Activated T-helper 1 cell treated with anti-CD3 and anti-CD28 coated beads, Interleukin-2, amount 50 U/mL, for 16 hours (primary cell): ENCODE data around the gene ALDH1L1.

Experiments
- DNase-seq, 2 donors: peaks; one replicate each; pipeline ENCODE4 v3.0.0-alpha.2; 2020; ENCODE audit warnings: low read depth in 1 of 2, low spot score in 1 of 2

Gene ALDH1L1

GRCh38 chr3:126180477-126181397 lies at the start of gene ALDH1L1:
Gene ALDH1L1 (minus strand): TSS chr3:126180586. CDS start chr3:126160979, 19,607 bp downstream.
- no peak for DNase-seq

- DNase-seq, result no peak
Measured at GRCh38 chr3:126226374-126226773, 46.0 kb upstream of the ALDH1L1 start.

- DNase-seq, result no peak
Measured at GRCh38 chr3:126216416-126216815, 36.0 kb upstream of the ALDH1L1 start.

GRCh38 chr3:126213379-126214028 lies 33.1 kb upstream of the ALDH1L1 start:
- DNase-seq, result no peak

DNA sequence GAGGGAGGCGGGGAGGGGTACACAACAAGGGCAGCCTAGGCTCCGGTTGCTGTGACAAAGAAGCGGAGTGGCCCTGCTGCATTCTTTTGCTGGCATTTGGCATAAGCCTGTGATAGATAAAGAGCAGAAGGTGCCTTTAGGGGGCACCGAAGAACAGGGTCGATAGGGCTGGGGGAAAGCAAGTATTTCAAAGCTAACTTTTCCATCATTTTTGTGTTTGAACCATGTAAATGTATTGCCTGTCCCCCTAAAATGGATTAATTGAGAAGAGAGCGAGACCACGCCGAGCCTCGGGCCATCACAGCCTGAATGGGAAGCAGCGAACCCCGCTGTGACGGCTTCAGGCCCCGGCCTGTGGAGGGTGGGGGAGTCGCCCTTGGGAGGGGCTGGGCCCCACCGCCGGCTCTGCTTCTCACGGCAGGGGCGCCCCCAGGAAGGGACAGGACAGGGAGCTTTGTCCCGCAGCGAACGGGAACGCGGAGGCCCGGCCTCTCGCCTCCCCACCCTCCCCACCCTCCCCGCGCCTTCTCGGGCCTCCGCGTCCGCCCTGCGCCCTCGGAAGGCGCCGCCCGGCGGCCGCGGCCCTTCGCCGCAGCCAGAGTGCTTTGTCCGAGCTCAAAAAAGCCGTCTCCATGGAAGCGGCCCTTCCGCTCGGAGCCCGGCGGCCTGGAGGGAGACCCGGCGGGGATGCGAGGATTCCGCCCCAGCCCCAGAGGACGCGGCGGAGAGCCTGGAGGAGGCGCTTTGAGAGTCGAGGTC lies 32.4 kb upstream of the ALDH1L1 start:
- DNase-seq, result no peak

- DNase-seq, result no peak
Measured at GRCh38 chr3:126212250-126212619, 31.8 kb upstream of the ALDH1L1 start.

GRCh38 chr3:126211569-126211968 lies 31.2 kb upstream of the ALDH1L1 start:
- DNase-seq, result no peak

DNA sequence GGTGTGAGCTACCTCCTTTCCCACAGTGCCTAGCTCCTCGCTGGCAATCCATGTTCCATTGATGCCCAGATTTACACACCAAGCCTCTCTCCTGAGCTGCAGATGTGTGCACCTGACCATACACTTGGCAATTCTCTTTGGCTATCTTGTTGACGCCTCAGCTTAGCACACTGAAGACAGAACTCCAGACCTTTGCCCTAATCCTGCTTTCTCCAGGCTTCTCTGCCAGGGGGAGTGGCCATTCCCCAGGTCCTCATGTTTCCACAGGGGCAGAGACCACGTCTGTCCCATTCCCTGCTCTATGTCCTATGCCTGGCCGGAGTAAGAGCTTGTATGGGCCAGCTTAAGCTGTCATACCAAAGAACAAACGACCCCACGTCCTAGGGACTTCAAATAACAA lies 30.2 kb upstream of the ALDH1L1 start:
- DNase-seq, result no peak

DNA sequence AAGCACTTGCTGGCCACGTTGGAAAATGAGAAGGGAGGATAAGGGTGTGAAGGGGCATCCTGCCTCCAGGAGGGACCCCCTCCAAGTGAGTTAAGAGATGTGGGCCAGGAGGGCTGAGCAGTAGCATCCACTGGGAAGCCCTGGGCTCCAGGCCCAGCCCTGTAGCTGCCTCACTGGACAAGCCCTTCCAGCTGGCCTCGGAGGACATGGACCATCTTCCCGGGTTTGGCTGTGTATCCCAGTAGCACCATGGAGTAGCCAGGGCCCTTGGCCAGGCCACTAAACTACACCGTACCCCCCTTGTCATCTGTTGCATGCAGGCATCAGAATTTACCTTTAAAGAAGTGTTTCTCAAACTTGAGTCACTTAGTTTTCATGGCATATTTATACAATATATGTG lies 29.4 kb upstream of the ALDH1L1 start:
- no peak for DNase-seq

DNA sequence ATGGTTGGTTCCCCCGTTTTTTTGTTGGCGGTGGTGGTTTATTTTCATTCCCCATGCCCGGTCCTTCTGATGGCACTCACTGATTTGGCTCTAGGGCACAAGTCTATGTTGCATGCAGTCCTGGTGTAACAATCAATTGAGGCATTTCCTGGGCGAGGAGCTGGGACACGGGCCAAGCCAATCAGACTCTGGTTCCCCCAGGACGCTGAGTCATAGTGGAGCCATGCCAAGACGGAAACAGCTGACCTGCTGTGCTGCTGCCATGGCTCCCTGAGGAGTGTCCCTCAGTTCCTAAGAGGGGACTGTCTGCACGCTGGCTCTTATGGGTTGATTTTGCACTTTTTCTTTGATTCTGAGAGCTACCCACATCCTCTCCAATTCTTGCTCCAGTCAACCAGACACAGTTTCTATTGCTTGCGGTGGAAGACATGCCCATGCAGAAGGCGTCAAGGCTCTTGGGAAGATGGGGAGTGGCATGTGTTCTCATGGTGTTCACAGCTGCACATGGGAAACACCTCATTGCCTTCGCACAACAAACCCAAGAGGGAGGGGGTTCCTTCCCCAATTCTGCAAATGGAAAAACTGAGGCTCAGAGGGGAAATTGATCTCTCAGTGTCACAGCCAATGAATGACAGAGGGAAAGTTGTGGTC lies 28.3 kb upstream of the ALDH1L1 start:
- DNase-seq, result no peak

DNA sequence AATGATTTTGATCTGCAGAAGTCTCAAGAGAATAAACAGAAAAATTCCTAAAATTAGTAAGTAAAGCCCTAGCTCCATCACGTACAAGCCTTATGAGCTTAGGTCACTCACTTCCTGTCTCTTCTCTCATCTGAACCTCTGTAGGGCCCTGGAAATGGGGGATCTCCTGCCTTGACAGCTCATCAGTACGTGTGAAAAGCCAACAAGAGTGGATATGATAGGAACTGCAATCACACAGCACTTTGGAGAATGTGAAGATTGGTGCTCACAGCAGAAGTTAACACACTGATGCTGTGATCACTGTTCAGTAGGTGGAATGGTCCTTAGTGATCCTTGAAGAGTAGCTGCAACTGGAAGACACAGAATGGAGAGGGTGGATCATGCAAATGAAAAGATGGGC lies 27.8 kb upstream of the ALDH1L1 start:
- no peak for DNase-seq

- DNase-seq, result no peak
Measured at GRCh38 chr3:126207166-126207565, 26.8 kb upstream of the ALDH1L1 start.

GRCh38 chr3:126205717-126206655 lies 25.6 kb upstream of the ALDH1L1 start:
- DNase-seq, result no peak

DNA sequence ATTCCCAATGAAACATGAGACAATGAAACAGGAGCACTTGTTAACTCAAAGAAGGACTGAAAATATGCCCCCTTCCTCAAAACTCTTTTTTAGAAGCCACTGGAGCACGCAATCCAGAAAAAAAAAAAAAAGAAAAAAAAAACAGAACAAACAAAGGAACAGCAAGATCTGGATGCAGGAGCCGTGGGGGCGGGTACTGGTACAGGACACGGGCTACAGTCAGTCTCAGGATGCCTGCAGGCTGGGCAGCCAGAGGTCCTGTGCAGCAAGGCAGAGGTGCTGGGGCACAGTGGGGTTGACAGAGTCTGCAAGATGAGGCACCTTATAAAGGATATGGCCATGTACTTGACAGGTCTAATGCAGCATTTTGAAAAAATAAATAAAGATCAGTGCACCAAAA lies 22.3 kb upstream of the ALDH1L1 start:
- DNase-seq, result no peak

- no peak for DNase-seq
Measured at GRCh38 chr3:126202276-126202675, 21.9 kb upstream of the ALDH1L1 start.

GRCh38 chr3:126201168-126201567 lies 20.8 kb upstream of the ALDH1L1 start:
- DNase-seq, result no peak

- no peak for DNase-seq
Measured at GRCh38 chr3:126200534-126200933, 20.1 kb upstream of the ALDH1L1 start.

- no peak for DNase-seq
Measured at GRCh38 chr3:126199256-126199655, 18.9 kb upstream of the ALDH1L1 start.

- DNase-seq, result no peak
Measured at GRCh38 chr3:126197854-126198584, 17.6 kb upstream of the ALDH1L1 start.

- DNase-seq, result no peak
Measured at GRCh38 chr3:126197343-126197742, 17.0 kb upstream of the ALDH1L1 start.
